ENCODE data around the gene DENND6B. TPM values are rescaled to one million over a fixed set of nuclear protein-coding genes. Genes with fewer than 3 reads are reported as not detected.

The DENND6B gene
- total RNA-seq, 1 experiment from 2014 or later: 13.2 TPM

DNA sequence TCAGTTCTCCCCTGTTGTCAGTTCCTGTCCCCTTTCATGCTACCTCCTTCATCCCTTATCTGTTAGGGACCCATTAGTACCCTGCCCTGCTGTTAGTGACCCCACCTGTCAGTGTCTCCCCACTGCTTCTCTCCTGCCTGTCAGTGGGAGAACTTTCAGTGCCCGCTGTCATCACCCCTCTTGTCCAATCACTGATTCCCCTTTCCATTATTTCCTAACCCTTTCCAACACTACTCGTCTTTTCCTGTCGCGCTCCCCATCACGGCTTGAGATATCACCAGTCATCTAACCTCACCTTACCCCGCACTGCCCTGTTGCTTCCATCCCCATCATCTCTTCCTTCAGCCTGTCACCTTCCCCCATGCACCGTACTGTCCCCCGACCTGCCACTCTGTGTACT lies 20.3 kb upstream of the DENND6B start:
- no TSS peak for BruUV-seq (replicated peaks)
- H3K4me1 Mint-ChIP-seq (ENCODE audit: low read depth, unreplicated experiment): no peaks in the 10 kb centered on the region
- no peak overlapping the region for H3K27ac Mint-ChIP-seq (ENCODE audit: unreplicated experiment)
- peaks cover 7% of the 10 kb centered on the region for H3K36me3 Mint-ChIP-seq (ENCODE audit: insufficient read depth, unreplicated experiment)
- no peak overlapping the region for H3K4me3 Mint-ChIP-seq (ENCODE audit: low read depth, unreplicated experiment)
- no peaks in the 10 kb centered on the region for H3K27me3 Mint-ChIP-seq (ENCODE audit: unreplicated experiment)
- no peaks in the 10 kb centered on the region for H3K9me3 Mint-ChIP-seq (ENCODE audit: low read depth, unreplicated experiment)
- TF ChIP-seq, protein P1, sequence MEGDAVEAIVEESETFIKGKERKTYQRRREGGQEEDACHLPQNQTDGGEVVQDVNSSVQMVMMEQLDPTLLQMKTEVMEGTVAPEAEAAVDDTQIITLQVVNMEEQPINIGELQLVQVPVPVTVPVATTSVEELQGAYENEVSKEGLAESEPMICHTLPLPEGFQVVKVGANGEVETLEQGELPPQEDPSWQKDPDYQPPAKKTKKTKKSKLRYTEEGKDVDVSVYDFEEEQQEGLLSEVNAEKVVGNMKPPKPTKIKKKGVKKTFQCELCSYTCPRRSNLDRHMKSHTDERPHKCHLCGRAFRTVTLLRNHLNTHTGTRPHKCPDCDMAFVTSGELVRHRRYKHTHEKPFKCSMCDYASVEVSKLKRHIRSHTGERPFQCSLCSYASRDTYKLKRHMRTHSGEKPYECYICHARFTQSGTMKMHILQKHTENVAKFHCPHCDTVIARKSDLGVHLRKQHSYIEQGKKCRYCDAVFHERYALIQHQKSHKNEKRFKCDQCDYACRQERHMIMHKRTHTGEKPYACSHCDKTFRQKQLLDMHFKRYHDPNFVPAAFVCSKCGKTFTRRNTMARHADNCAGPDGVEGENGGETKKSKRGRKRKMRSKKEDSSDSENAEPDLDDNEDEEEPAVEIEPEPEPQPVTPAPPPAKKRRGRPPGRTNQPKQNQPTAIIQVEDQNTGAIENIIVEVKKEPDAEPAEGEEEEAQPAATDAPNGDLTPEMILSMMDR (IDR thresholded peaks at IDR 0.05; ENCODE audit: unreplicated experiment): no peak
- intact Hi-C loops (cut with micrococcal nuclease; ENCODE audit: unreplicated experiment): no loop called here
- DNase-seq: no peak
- CTCF ChIA-PET: no interaction called here

DNA sequence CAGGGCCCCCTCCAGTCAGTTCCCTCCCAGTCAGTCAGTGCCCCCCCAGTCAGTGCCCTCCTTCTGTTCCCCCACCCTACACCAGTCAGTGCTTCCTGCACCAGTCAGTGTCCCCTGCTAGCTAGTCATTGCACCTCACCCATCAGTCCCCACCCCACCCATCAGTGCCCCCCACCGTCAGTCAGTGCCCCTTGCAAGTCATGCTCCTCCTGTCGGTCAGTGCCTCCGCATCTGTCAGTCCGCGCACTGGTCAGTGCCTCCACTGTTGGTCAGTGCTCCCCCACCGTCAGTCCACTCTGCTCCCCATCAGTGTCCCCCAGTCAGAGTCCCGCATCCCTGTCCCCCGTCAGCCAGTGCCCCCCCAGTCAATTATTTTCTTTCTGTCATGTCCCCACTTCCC lies 19.7 kb upstream of the DENND6B start:
- Mint-ChIP-seq H3K27ac (ENCODE audit: unreplicated experiment) (no peak overlapping the region), H3K4me1 (ENCODE audit: low read depth, unreplicated experiment) (no peaks in the 10 kb centered on the region), H3K36me3 (ENCODE audit: insufficient read depth, unreplicated experiment) (peaks cover 8% of the 10 kb centered on the region), H3K9me3 (ENCODE audit: low read depth, unreplicated experiment) (no peaks in the 10 kb centered on the region), H3K27me3 (ENCODE audit: unreplicated experiment) (no peaks in the 10 kb centered on the region), H3K4me3 (ENCODE audit: low read depth, unreplicated experiment) (no peak overlapping the region)
- DNase-seq: no peak
- BruUV-seq (replicated peaks): no TSS peak
- intact Hi-C loops (cut with micrococcal nuclease; ENCODE audit: unreplicated experiment): no loop called here
- CTCF ChIA-PET: no interaction called here
- TF ChIP-seq, protein P1 (IDR thresholded peaks at IDR 0.05; ENCODE audit: unreplicated experiment): no peak

DNA sequence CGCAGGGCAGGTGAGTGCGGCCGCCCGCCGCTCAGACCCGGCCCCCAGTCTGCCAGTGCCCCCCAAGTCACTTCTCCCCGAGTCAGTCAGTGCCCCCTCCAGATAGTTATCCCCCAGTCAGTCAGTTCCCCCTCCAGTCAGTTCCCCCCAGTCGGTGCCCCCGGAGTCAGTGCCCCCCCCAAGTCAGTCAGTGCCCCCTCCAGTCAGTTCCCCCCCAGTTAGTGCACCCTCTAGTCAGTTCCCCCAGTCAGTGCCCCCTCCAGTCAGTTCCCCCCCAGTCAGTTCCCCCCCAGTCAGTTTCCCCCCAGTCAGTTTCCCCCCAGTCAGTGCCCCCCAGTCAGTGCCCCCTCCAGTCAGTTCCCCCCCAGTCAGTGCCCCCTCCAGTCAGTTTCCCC lies 16.7 kb upstream of the DENND6B start:
- BruUV-seq (replicated peaks): no TSS peak
- DNase-seq: no peak
- Mint-ChIP-seq H3K27me3 (ENCODE audit: unreplicated experiment) (no peaks in the 10 kb centered on the region), H3K9me3 (ENCODE audit: low read depth, unreplicated experiment) (no peaks in the 10 kb centered on the region), H3K4me1 (ENCODE audit: low read depth, unreplicated experiment) (no peaks in the 10 kb centered on the region), H3K27ac (ENCODE audit: unreplicated experiment) (no peak overlapping the region), H3K4me3 (ENCODE audit: low read depth, unreplicated experiment) (peak overlapping the region; percentile 56), H3K36me3 (ENCODE audit: insufficient read depth, unreplicated experiment) (peaks cover 8% of the 10 kb centered on the region)
- intact Hi-C loops (cut with micrococcal nuclease; ENCODE audit: unreplicated experiment): loop anchor here (2.0 kb wide), 1 partner anchor 91 kb away; no protein-coding TSS in a partner anchor
- CTCF ChIA-PET: no interaction called here
- TF ChIP-seq, protein P1 (IDR thresholded peaks at IDR 0.05; ENCODE audit: unreplicated experiment): no peak

DNA sequence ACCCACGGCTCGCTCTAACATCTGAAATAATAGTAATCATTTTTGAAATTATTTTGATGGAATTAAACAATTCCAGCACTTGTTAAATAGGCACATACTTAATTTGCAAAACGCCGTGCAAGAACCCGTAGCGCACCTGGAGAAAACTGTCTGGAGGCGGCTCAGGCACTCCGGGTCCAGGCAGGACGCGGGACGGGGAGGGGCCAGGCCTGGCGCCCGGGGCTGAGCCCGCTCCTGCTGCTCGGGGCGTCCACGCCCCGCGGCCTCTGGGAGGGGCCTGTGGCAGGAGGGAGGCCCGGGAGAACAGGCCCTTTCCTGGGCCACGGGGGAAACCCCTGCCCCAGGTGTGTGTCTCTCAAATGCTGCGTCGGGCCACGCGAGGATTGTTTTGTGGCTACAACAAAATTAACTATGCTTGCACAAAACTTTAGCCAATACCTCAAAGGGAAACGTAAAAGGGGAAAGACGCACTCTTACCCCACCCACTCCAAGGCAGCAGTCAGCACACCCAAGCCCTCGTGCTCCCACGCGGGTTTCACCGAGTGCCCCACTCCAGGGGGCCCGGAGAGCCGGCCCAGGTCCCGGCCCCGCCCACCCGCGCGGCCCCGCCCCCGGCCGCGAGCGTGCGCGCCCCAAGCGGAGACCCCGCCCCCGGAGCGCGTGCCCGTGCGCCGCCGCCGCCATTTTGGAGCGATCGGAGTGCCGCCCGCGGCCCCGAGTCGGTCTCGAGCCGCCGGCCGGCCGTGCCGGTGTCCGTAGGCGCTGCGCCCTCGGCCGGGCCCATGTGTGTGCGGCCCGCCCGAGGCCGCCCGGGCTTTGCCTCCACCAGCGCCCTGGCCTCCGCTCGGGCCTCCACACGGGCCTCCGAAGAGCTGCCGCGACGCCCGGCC lies 16.1 kb upstream of the DENND6B start, which contains the start of gene PPP6R2:
Gene PPP6R2, plus strand, starts transcription at position 677 of the 890 bp plus-strand sequence. CDS start 50,582 bp downstream, outside the sequence.
- intact Hi-C loops (cut with micrococcal nuclease; ENCODE audit: unreplicated experiment): loop anchor here (2.0 kb wide), 1 partner anchor 90 kb away; no protein-coding TSS in a partner anchor
- Mint-ChIP-seq H3K4me3 (ENCODE audit: low read depth, unreplicated experiment) (peak within 1 kb of the TSS; percentile 56), H3K27me3 (ENCODE audit: unreplicated experiment) (no peaks in the 10 kb centered on the region), H3K4me1 (ENCODE audit: low read depth, unreplicated experiment) (no peaks in the 10 kb centered on the region), H3K27ac (ENCODE audit: unreplicated experiment) (no peak within 1 kb of the TSS), H3K9me3 (ENCODE audit: low read depth, unreplicated experiment) (no peaks in the 10 kb centered on the region), H3K36me3 (ENCODE audit: insufficient read depth, unreplicated experiment) (peaks cover 8% of the 10 kb centered on the region)
- DNase-seq: peak; percentile 90
- CTCF ChIA-PET: interaction anchor here (1.9 kb wide), 1 partner anchor 90 kb away, joined by 7 read pairs; no protein-coding TSS in a partner anchor
- TSS peak; percentile 37 for BruUV-seq (replicated peaks)
- TF ChIP-seq, protein P1 (IDR thresholded peaks at IDR 0.05; ENCODE audit: unreplicated experiment): no peak

Data from Calu3 (cell line).